NCI-H187 (cell line): ENCODE measurements around the gene CEP131.
A peak's percentile ranks its signal among the peaks of the same experiment; 100 is the strongest.
"Not testable (repeated sequence)": the region's sequence is repeated elsewhere in the genome, so short reads cannot be mapped to it uniquely, and the experiment has no call there.

ENCODE experiments used
- DNase-seq, 2 experiments: peaks; one replicate each; lab custom pipeline; 2025; lab: John Stamatoyannopoulos, UW

The CEP131 gene

GRCh38 chr17:81151278-81151677 is 71.5 kb downstream of the CEP131 start:
- DNase-seq = no peak

DNA sequence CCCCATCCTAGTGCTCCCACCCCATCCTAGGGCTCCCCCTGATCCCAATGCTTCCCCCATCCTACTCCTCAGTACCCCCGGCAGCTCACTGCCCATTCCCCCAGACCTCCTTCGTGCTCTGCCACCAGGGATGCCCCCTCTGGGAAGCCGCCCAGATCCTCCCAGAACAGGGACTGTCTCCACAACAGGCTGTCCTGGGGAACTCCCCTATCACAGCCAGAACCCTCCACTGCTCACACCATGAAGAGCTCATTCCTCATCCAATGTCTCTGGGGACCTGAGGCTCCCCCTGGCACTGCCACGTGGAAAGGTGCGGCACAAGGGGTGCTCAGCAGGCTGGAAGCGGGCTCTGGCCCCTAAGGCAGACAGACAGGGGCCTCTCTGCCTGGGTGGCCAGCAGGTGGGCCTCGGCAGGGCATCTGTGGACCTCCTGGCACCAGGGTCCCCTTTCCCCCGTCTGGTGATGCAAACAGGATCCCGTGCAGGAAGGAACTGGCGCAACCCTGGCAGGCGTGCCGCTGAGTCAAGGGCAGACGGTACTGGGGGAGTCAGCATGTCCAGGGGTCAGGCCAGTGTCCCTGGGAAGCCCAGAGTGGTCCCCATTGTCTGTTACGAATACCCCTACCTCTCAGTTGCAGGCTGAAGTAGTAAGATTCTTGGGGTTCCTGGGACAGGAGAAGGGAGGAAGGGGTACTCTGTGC is 72.2 kb downstream of the CEP131 start:
- DNase-seq = no peak

DNA sequence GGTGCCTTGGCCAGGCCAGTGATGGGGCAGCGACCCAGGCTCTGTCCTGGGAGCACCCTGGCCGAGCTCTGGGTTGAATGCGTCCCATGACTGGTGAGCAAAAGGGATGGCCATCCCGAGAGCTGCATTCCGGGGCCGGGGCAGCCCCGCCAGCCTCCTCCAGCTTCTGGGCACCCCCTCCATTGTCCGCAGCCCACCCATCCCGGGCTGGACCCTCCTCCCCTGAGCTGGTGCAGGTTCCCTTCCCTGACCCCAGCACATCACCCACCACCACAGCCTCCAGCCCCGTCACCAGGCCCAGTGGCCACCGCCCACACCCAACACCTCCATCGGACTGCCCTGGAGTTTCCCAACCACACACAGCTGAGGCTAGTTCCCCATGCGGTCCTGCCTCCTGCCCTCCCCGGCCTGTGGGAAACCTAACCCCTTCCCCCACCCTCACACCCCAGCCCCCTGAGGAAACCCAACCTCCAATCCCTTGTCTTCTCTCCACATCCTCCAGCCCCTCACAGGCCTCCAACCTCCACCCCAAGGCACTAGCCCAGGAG is 73.7 kb downstream of the CEP131 start:
- no peak for DNase-seq

- DNase-seq = no peak
Observed at GRCh38 chr17:81148571-81148970, 74.2 kb downstream of the CEP131 start.

DNA sequence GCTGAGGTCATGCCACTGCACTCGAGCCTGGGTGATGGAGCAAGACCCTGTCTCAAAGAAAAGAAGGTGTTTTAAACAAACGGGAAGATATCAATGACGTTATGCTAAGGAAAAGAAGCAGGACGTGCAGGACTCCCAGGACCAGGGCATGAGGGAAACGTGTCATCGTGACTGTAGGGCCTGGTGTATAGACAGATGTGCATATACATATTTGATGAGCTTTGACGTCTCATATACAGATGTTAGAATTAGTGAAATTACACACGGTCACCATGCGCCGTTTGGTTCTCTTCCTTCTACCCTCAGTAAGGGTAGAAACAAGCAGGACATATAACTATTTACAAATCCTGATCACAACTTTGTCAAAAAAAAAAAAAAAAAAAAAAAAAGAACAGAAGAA is 75.1 kb downstream of the CEP131 start:
- DNase-seq = no peak

DNA sequence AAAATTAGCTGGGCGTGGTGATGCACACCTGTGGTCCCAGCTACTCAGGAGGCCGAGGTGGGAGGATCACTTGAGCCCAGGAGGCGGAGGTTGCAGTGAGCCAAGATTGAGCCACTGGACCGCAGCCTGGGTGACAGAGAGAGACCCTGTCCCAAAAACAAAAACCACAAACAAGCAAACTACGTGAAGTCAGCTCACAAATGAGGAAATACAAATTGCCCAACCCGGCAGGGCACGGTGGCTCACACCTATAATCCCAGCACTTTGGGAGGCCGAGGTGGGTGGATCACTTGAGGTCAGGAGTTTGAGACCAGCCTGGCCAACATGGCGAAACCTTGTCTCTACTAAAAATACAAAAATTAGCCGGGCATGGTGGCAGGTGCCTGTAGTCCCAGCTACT is 76.6 kb downstream of the CEP131 start:
- DNase-seq = not testable (repeated sequence)

GRCh38 chr17:81144423-81144781 is 78.4 kb downstream of the CEP131 start:
- no peak for DNase-seq

DNA sequence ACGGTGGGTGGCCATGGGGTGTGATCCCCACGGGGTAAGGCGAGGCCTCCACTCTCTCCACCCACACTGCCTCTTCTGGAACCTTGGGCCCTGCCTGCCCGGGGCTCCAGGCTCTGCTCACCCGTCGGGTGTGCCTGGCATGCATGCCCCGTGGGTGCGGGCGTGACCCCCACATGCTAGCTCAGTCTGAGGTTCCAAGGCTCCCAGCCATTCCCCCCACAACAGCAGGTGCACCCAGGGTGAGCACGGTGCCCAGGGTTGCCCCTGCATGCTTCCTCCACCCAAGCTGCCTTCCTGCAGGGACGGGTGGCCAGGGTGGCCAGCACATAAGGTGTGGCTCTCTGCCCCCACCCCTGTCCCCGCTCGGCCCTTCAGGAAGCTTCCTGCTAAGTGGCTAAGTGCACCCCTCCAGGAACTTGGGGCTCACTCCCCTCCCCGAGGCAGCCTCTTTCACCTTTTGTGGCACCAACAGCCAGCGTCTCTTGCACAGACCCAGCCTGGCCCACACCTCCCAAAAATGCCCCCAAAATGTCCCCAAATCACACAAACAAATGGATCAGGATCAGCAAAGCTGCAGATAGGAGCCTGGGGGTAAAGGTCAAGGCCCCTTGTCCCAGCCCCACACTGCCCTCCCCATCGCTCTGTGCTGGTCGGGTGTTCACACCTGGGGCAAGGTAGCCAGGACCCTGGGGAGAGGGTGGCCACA is 78.9 kb downstream of the CEP131 start:
- no peak for DNase-seq

DNA sequence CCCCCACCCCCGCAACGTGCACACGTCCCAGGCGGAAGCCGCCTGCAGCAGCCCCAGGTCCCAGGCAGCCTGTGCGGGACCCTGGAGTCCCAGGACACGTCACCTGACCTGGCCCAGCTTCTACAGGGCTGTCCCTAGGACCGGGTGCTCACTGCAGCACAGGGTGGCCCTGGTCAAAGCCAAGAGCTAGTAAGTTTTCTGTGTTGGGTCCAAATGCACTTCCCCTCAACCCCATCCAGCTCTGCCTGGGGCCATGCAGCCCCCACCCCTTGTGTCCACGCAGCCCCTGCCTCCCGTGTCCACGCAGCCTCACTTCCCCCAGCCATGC is 79.6 kb downstream of the CEP131 start:
- DNase-seq = no peak

DNA sequence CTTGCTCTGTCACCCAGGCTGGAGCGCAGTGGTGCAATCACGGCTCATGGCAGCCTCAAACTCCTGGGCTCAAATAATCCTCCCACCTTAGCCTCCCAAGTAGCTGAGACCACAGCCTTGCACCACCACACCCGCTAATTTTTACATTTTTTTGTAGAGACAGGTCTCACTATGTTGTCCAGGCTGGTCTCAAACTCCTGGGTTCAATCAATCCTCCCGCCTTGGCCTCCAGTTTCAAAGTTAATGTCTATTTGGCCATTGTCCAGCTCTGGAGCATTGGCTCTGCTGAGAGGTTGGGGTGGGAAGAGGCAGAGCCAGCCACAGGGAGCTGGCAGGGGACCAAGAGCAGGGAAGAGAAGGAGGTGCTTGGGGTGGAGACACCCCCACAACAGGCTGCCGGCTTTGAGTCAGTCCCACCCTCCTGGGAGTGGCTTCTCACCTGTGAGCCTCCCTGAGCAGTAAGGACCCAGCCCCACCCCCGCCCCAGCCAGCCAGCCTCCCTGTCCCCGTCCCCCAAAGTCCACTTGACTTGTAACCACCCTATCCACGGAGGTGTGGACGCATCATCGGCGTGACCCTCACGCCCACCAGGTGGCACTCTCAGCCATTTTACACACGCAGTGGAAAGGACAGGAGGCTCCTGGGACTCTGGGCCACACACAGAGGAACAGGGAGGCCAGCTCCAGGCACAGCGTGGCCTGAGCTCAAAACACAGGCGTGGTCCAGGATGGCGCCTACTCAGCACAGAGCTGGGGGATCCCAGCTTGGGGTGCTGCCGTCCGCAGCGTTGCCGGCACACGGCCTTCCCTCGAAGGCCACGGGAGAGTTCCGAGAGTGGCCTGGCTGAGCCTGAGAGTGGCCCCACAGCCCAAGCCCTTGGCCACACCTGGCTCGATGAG is 80.2 kb downstream of the CEP131 start:
- peak; percentile 38 to 58 for DNase-seq

- DNase-seq = no peak
Observed at GRCh38 chr17:81140695-81141094, 82.1 kb downstream of the CEP131 start.

DNA sequence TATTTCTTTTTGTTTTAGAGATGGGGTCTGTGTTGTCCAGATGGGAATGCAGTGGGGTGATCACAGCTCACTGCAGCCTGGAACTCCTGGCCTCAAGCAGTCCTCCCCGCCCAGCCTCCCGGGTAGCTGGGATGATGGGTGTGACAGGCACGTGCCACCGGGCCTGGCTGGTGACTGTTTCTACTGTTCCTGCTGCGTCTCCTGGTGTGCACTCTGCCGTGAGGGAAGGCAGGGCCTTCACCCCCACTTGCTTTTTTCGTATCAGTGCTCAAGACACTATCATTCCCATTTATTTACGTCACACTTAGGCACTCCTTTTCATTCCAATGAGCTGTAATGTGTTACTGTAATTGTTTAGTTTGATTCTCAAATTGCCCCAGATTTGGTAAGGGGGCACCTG is 82.7 kb downstream of the CEP131 start:
- DNase-seq = no peak
